Ureter (tissue), 1 donor: Measurements from ENCODE around the gene TSPAN16. TPM values are rescaled to one million over a fixed set of nuclear protein-coding genes. Genes with fewer than 3 reads are reported as not detected.

Experiments used
- DNase-seq: peaks from one replicate; pipeline ENCODE4 v3.0.0-alpha.2; 2020; ENCODE audit warnings: low spot score
- total RNA-seq: library from RNA; stranded (reverse); gene quantifications from one replicate; pipeline ENCODE4 v1.2.4, GENCODE V29; 2023
- donor health status: DM: yes; HTN: yes; CAD: no.

Gene TSPAN16
- total RNA-seq, 1 donor from 2014 or later, result not detected

GRCh38 chr19:11268783-11269267 lies 27.1 kb upstream of the TSPAN16 start:
- peak; percentile 66 for DNase-seq

GRCh38 chr19:11269408-11269807 lies 26.6 kb upstream of the TSPAN16 start:
- DNase-seq, result no peak

- no peak for DNase-seq
Observed at GRCh38 chr19:11273296-11273695, 22.7 kb upstream of the TSPAN16 start.

GRCh38 chr19:11273989-11274388 lies 22.0 kb upstream of the TSPAN16 start:
- DNase-seq, result no peak

GRCh38 chr19:11274533-11275086 lies 21.4 kb upstream of the TSPAN16 start:
- no peak for DNase-seq

- DNase-seq, result no peak
Observed at GRCh38 chr19:11278670-11279069, 17.3 kb upstream of the TSPAN16 start.

- no peak for DNase-seq
Observed at GRCh38 chr19:11279505-11280236, 16.3 kb upstream of the TSPAN16 start.

- DNase-seq, result no peak
Observed at GRCh38 chr19:11281356-11282049, 14.5 kb upstream of the TSPAN16 start.

- DNase-seq, result no peak
Observed at GRCh38 chr19:11284515-11284914, 11.4 kb upstream of the TSPAN16 start.

- no peak for DNase-seq
Observed at GRCh38 chr19:11286312-11286974, 9.5 kb upstream of the TSPAN16 start.

GRCh38 chr19:11288349-11288748 lies 7.6 kb upstream of the TSPAN16 start:
- no peak for DNase-seq

GRCh38 chr19:11290256-11290655 lies 5.7 kb upstream of the TSPAN16 start:
- no peak for DNase-seq

GRCh38 chr19:11291415-11291814 lies 4.5 kb upstream of the TSPAN16 start:
- no peak for DNase-seq

GRCh38 chr19:11291991-11292390 lies 4.0 kb upstream of the TSPAN16 start:
- DNase-seq, result no peak

- DNase-seq, result peak; percentile 97
Observed at GRCh38 chr19:11293433-11294389, 2.2 kb upstream of the TSPAN16 start.

GRCh38 chr19:11295180-11295579 lies 780 bp upstream of the TSPAN16 start:
- no peak for DNase-seq

GRCh38 chr19:11296264-11296663 lies 304 bp downstream of the TSPAN16 start:
- DNase-seq, result no peak

- DNase-seq, result no peak
Observed at GRCh38 chr19:11299946-11300810, 4.2 kb downstream of the TSPAN16 start.

GRCh38 chr19:11300811-11301120 lies 4.8 kb downstream of the TSPAN16 start:
- no peak for DNase-seq

- no peak for DNase-seq
Observed at GRCh38 chr19:11304936-11305335, 9.0 kb downstream of the TSPAN16 start.
